ENCODE data around the gene EHBP1. TPM values are rescaled to one million over a fixed set of nuclear protein-coding genes. Genes with fewer than 3 reads are reported as not detected.

The EHBP1 gene
- total and polyA plus RNA-seq, 7 experiments from 2014 or later, result 12.3 to 31.5 (median 27.7) TPM

DNA sequence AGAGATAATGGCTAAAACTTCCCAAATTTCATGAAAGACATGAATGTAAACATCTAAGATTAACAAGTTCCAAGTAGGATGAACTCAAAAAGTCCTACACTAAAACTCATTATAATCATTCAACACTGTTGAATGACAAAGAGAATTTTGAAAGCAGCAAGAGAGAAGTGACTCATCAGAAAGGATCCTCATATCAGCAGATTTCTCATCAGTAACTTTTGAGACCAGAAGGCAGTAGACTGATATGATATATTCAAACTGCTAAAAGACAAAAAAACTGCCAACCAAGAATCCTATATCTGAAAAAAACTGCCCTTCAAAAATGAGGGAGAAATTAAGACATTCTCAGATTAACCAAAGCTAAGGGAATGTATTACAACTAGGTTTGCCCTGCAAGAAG lies 214.6 kb downstream of the EHBP1 start:
- peaks cover 4 to 66% (median 57%) of the 10 kb centered on the region in 5 donors for H3K36me3 Mint-ChIP-seq
- Histone ChIP-seq H3K9me3 (ENCODE audit: control insufficient read depth in 2 of 3, low read length in 3 of 3) (peaks cover 0 to 24% (median 0%) of the 10 kb centered on the region in 3 experiments), H3K4me1 (ENCODE audit: control insufficient read depth in 2 of 2, insufficient read depth in 2 of 2, low read length in 2 of 2) (no peaks in the 10 kb centered on the region), H3K4me3 (ENCODE audit: low read length) (no peak overlapping the region), H3K27ac (ENCODE audit: low read depth, low read length) (no peak overlapping the region), H3K36me3 (ENCODE audit: control insufficient read depth in 2 of 3, insufficient read depth in 3 of 3, low read length in 3 of 3) (peaks cover 0 to 9% (median 0%) of the 10 kb centered on the region in 3 experiments), H3K27me3 (ENCODE audit: control insufficient read depth in 2 of 2, insufficient read depth in 2 of 2, low read length in 2 of 2) (no peaks in the 10 kb centered on the region)
- H3K27ac Mint-ChIP-seq, result no peak overlapping the region
- POLR2A ChIA-PET, result no interaction called here
- no peaks in the 10 kb centered on the region for H3K4me1 Mint-ChIP-seq
- no peak overlapping the region for H3K4me3 Mint-ChIP-seq
- ATAC-seq (no peak), DNase-seq (no peak)
- CTCF ChIA-PET, result no interaction called here
- peaks cover 6 to 64% (median 36%) of the 10 kb centered on the region in 11 donors for H3K9me3 Mint-ChIP-seq
- H3K27me3 Mint-ChIP-seq, result no peaks in the 10 kb centered on the region
- intact Hi-C loops (cut with micrococcal nuclease), result no loop called here

DNA sequence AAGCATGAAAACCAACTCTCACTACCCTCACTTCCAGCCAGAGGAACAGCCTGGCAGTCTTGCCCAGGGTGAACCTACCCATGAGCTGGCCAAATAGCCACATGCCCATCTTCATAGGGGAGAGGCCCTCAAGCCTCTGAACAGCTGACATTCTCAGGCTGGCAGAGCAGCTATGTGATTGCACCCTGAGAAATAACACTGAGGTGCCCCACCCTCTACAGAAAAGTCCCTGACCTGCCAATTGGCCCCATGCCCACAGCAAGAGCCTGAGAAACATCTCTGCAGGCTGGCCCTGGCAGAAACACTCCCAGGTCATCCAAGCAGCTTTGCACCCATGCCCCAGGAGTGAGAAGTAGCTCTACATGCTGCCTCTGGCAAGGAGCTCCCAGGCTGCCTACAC lies 217.7 kb downstream of the EHBP1 start:
- H3K36me3 ChIP-seq (ENCODE audit: control insufficient read depth in 2 of 3, insufficient read depth in 3 of 3, low read length in 3 of 3), result peaks cover 0 to 9% (median 0%) of the 10 kb centered on the region in 3 experiments
- no peak overlapping the region for H3K4me3 ChIP-seq (ENCODE audit: low read length)
- Mint-ChIP-seq H3K4me1 (no peaks in the 10 kb centered on the region), H3K27me3 (no peaks in the 10 kb centered on the region), H3K9me3 (peaks cover 3 to 79% (median 32%) of the 10 kb centered on the region in 11 donors), H3K36me3 (peaks cover 4 to 59% (median 51%) of the 10 kb centered on the region in 5 donors), H3K27ac (peak overlapping the region in 1 of 9 donors; percentile 51), H3K4me3 (peak overlapping the region in 1 of 10 donors; percentile 4)
- ATAC-seq (no peak), DNase-seq (no peak)
- intact Hi-C loops (cut with micrococcal nuclease), result no loop called here
- no peaks in the 10 kb centered on the region for H3K4me1 ChIP-seq (ENCODE audit: control insufficient read depth in 2 of 2, insufficient read depth in 2 of 2, low read length in 2 of 2)
- H3K27me3 ChIP-seq (ENCODE audit: control insufficient read depth in 2 of 2, insufficient read depth in 2 of 2, low read length in 2 of 2), result no peaks in the 10 kb centered on the region
- H3K27ac ChIP-seq (ENCODE audit: low read depth, low read length), result no peak overlapping the region
- ChIA-PET CTCF (no interaction called here), POLR2A (no interaction called here)
- H3K9me3 ChIP-seq (ENCODE audit: control insufficient read depth in 2 of 3, low read length in 3 of 3), result peaks cover 0 to 24% (median 0%) of the 10 kb centered on the region in 3 experiments

DNA sequence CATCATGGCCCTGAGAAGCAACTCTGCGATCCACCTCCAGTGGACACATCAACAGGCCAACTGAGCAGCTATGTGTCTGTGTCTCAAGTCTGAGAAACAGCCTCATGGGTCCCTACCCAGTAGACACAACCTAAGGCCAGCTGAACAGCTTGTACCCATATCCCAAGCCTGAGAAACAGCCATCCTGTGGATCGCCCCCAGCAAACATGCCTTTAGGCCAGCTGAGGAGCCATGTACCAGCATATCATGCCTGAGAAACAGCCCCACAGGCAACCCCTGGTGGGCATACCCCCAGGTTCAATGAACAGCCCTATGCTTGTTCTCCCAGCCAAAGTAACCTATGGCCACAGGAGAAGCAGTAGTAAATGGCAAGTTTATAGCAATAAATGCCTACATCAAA lies 218.4 kb downstream of the EHBP1 start:
- DNase-seq (no peak), ATAC-seq (no peak)
- Mint-ChIP-seq H3K9me3 (peaks cover 3 to 72% (median 32%) of the 10 kb centered on the region in 11 donors), H3K36me3 (peaks cover 4 to 57% (median 47%) of the 10 kb centered on the region in 5 donors), H3K4me1 (no peaks in the 10 kb centered on the region), H3K4me3 (no peak overlapping the region), H3K27me3 (no peaks in the 10 kb centered on the region), H3K27ac (no peak overlapping the region)
- no peaks in the 10 kb centered on the region for H3K4me1 ChIP-seq (ENCODE audit: control insufficient read depth in 2 of 2, insufficient read depth in 2 of 2, low read length in 2 of 2)
- POLR2A ChIA-PET, result no interaction called here
- peaks cover 0 to 9% (median 0%) of the 10 kb centered on the region in 3 experiments for H3K36me3 ChIP-seq (ENCODE audit: control insufficient read depth in 2 of 3, insufficient read depth in 3 of 3, low read length in 3 of 3)
- CTCF ChIA-PET, result no interaction called here
- no peaks in the 10 kb centered on the region for H3K27me3 ChIP-seq (ENCODE audit: control insufficient read depth in 2 of 2, insufficient read depth in 2 of 2, low read length in 2 of 2)
- peaks cover 0 to 20% (median 0%) of the 10 kb centered on the region in 3 experiments for H3K9me3 ChIP-seq (ENCODE audit: control insufficient read depth in 2 of 3, low read length in 3 of 3)
- intact Hi-C loops (cut with micrococcal nuclease), result no loop called here
- H3K4me3 ChIP-seq (ENCODE audit: low read length), result no peak overlapping the region
- H3K27ac ChIP-seq (ENCODE audit: low read depth, low read length), result no peak overlapping the region

DNA sequence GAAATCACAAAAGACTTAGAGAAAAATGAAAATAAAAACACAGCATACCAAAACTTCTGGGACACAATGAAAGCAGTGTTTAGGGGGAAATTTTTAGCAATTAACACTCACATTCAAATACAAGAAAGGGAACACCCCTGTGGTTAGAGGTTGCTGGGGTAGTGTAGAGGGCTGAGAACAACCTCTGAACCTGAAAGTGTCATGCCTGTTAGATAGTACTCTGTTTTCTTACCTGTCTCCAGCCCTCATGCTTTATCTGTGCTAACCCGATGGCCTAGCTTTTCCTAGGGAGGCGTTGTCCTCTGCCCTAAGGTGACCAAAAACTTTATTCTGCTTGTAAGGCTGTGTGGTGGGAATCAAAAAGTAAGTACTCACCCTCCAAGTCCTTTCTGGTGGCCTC lies 222.5 kb downstream of the EHBP1 start:
- H3K4me3 Mint-ChIP-seq, result no peak overlapping the region
- Histone ChIP-seq H3K27ac (ENCODE audit: low read depth, low read length) (no peak overlapping the region), H3K4me3 (ENCODE audit: low read length) (no peak overlapping the region), H3K9me3 (ENCODE audit: control insufficient read depth in 2 of 3, low read length in 3 of 3) (peaks cover 0 to 11% (median 0%) of the 10 kb centered on the region in 3 experiments), H3K36me3 (ENCODE audit: control insufficient read depth in 2 of 3, insufficient read depth in 3 of 3, low read length in 3 of 3) (peaks cover 0 to 4% (median 0%) of the 10 kb centered on the region in 3 experiments), H3K4me1 (ENCODE audit: control insufficient read depth in 2 of 2, insufficient read depth in 2 of 2, low read length in 2 of 2) (no peaks in the 10 kb centered on the region), H3K27me3 (ENCODE audit: control insufficient read depth in 2 of 2, insufficient read depth in 2 of 2, low read length in 2 of 2) (no peaks in the 10 kb centered on the region)
- peaks cover 6 to 34% (median 14%) of the 10 kb centered on the region in 11 donors for H3K9me3 Mint-ChIP-seq
- no peaks in the 10 kb centered on the region for H3K27me3 Mint-ChIP-seq
- ChIA-PET CTCF (no interaction called here), POLR2A (interaction anchor here (0.7 kb wide), 1 partner anchor 708 kb away, joined by 5 read pairs; no protein-coding TSS in a partner anchor)
- peaks cover 0 to 25% (median 10%) of the 10 kb centered on the region in 5 donors for H3K36me3 Mint-ChIP-seq
- no peak for ATAC-seq
- H3K4me1 Mint-ChIP-seq, result no peaks in the 10 kb centered on the region
- DNase-seq, result no peak
- H3K27ac Mint-ChIP-seq, result no peak overlapping the region
- intact Hi-C loops (cut with micrococcal nuclease), result no loop called here

DNA sequence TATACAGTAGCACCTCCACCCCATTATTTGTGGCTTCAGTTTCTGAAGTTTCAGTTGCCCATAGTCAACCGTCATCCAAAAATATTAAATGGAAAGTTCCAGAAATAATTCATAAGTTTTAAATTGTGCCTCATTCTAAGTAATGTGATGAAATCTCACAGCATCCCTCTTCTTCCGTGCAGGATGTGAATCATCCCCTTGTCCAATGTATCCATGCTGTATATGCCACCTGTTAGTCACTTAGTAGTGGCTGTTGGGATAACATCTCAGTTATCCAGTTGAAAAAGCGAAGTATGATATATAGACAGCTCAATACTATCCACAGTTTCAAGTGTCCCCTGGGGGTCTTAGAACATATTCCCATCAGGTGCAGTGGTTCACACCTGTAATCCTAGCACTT lies 226.0 kb downstream of the EHBP1 start:
- ATAC-seq, result no peak
- peaks cover 0 to 18% (median 0%) of the 10 kb centered on the region in 5 donors for H3K36me3 Mint-ChIP-seq
- H3K4me3 ChIP-seq (ENCODE audit: low read length), result no peak overlapping the region
- no peaks in the 10 kb centered on the region for H3K27me3 Mint-ChIP-seq
- no peaks in the 10 kb centered on the region for H3K36me3 ChIP-seq (ENCODE audit: control insufficient read depth in 2 of 3, insufficient read depth in 3 of 3, low read length in 3 of 3)
- no peaks in the 10 kb centered on the region for H3K4me1 ChIP-seq (ENCODE audit: control insufficient read depth in 2 of 2, insufficient read depth in 2 of 2, low read length in 2 of 2)
- CTCF ChIA-PET, result no interaction called here
- intact Hi-C loops (cut with micrococcal nuclease), result no loop called here
- DNase-seq, result no peak
- no peaks in the 10 kb centered on the region for H3K4me1 Mint-ChIP-seq
- H3K27me3 ChIP-seq (ENCODE audit: control insufficient read depth in 2 of 2, insufficient read depth in 2 of 2, low read length in 2 of 2), result no peaks in the 10 kb centered on the region
- no peak overlapping the region for H3K27ac ChIP-seq (ENCODE audit: low read depth, low read length)
- H3K9me3 ChIP-seq (ENCODE audit: control insufficient read depth in 2 of 3, low read length in 3 of 3), result no peaks in the 10 kb centered on the region
- no peak overlapping the region for H3K4me3 Mint-ChIP-seq
- H3K9me3 Mint-ChIP-seq, result peaks cover 0 to 8% (median 0%) of the 10 kb centered on the region in 11 donors
- POLR2A ChIA-PET, result no interaction called here
- no peak overlapping the region for H3K27ac Mint-ChIP-seq

DNA sequence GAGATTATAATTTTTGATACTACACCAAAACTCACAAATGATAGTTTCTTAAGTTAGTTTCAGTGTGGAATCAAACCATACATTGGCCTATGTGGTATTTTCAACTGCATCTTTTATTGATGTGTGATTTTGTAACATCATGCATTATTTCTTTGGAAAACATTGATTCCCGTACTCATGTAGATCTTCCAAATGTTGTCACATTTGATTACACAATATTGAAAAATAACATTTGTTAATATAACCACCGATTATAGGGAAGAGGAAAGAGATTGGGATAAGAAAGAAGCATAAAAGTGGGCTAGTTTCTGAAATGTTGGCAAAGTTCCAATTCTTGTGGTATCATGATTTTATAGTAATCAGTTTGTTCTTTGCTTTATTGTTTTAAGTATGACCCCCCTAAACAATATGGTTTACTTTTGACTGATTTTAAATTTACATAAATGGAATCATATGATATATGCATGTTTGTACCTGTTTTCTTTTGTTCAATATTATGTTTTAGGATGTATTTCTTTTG lies 227.9 kb downstream of the EHBP1 start:
- no peaks in the 10 kb centered on the region for H3K4me1 ChIP-seq (ENCODE audit: control insufficient read depth in 2 of 2, insufficient read depth in 2 of 2, low read length in 2 of 2)
- H3K36me3 ChIP-seq (ENCODE audit: control insufficient read depth in 2 of 3, insufficient read depth in 3 of 3, low read length in 3 of 3), result no peaks in the 10 kb centered on the region
- no peak overlapping the region for H3K4me3 ChIP-seq (ENCODE audit: low read length)
- ChIA-PET POLR2A (no interaction called here), CTCF (no interaction called here)
- H3K27ac ChIP-seq (ENCODE audit: low read depth, low read length), result no peak overlapping the region
- DNase-seq (no peak), ATAC-seq (no peak)
- intact Hi-C loops (cut with micrococcal nuclease), result no loop called here
- Mint-ChIP-seq H3K27ac (no peak overlapping the region), H3K27me3 (no peaks in the 10 kb centered on the region), H3K36me3 (peaks cover 0 to 14% (median 0%) of the 10 kb centered on the region in 5 donors), H3K9me3 (peaks cover 0 to 8% (median 0%) of the 10 kb centered on the region in 11 donors), H3K4me3 (no peak overlapping the region), H3K4me1 (peaks cover 0 to 7% (median 0%) of the 10 kb centered on the region in 7 donors)
- no peaks in the 10 kb centered on the region for H3K27me3 ChIP-seq (ENCODE audit: control insufficient read depth in 2 of 2, insufficient read depth in 2 of 2, low read length in 2 of 2)
- H3K9me3 ChIP-seq (ENCODE audit: control insufficient read depth in 2 of 3, low read length in 3 of 3), result no peaks in the 10 kb centered on the region

DNA sequence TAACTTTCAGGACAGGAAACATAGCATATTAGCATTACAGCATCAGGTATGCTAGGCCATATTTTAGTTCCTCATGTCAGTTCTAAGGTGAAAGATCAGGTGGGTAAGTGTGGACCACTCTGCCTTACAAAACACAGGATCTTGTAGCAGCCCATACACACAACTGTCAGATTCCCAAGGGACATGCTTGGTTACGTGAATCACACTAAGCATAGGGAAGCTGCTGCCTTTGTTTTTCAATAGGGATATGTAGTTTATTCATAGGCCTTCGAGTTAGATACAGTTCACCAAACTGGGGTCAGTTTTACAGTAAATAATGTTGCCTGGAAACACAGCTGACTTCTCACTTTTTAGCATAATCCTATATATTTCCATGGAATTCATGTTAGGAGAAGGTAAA lies 229.0 kb downstream of the EHBP1 start:
- no peak overlapping the region for H3K4me3 Mint-ChIP-seq
- H3K9me3 Mint-ChIP-seq, result peaks cover 0 to 2% (median 0%) of the 10 kb centered on the region in 11 donors
- ChIA-PET POLR2A (no interaction called here), CTCF (no interaction called here)
- Histone ChIP-seq H3K36me3 (ENCODE audit: control insufficient read depth in 2 of 3, insufficient read depth in 3 of 3, low read length in 3 of 3) (no peaks in the 10 kb centered on the region), H3K27me3 (ENCODE audit: control insufficient read depth in 2 of 2, insufficient read depth in 2 of 2, low read length in 2 of 2) (no peaks in the 10 kb centered on the region), H3K9me3 (ENCODE audit: control insufficient read depth in 2 of 3, low read length in 3 of 3) (no peaks in the 10 kb centered on the region), H3K4me1 (ENCODE audit: control insufficient read depth in 2 of 2, insufficient read depth in 2 of 2, low read length in 2 of 2) (no peaks in the 10 kb centered on the region), H3K27ac (ENCODE audit: low read depth, low read length) (no peak overlapping the region), H3K4me3 (ENCODE audit: low read length) (no peak overlapping the region)
- intact Hi-C loops (cut with micrococcal nuclease), result no loop called here
- H3K27ac Mint-ChIP-seq, result no peak overlapping the region
- DNase-seq (no peak), ATAC-seq (no peak)
- peaks cover 0 to 13% (median 0%) of the 10 kb centered on the region in 5 donors for H3K36me3 Mint-ChIP-seq
- H3K4me1 Mint-ChIP-seq, result peaks cover 0 to 7% (median 0%) of the 10 kb centered on the region in 7 donors
- H3K27me3 Mint-ChIP-seq, result no peaks in the 10 kb centered on the region

All from naive thymus-derived CD4-positive, alpha-beta T cell (primary cell).